Activated CD8-positive, alpha-beta memory T cell treated with anti-CD3 and anti-CD28 coated beads, Interleukin-2, amount 50 U/mL, for 1 hour (primary cell): Measurements from ENCODE around the gene SETD1A.

Source experiments
- DNase-seq: peaks from one replicate; pipeline ENCODE4 v3.0.0-alpha.2; 2020; ENCODE audit errors: extremely low read depth

The SETD1A gene

GRCh38 chr16:30953511-30954124, 3.9 kb upstream of the SETD1A start:
- no peak for DNase-seq

GRCh38 chr16:30954993-30955392, 2.6 kb upstream of the SETD1A start:
- DNase-seq: no peak

- DNase-seq: peak; percentile 81
These were observed 726 bp upstream of the SETD1A start for GRCh38 chr16:30956601-30957455.

GRCh38 chr16:30958175-30959079, 873 bp downstream of the SETD1A start:
- DNase-seq: no peak

- no peak for DNase-seq
These were observed 3.8 kb downstream of the SETD1A start for GRCh38 chr16:30961384-30961783.

- DNase-seq: no peak
These were observed 6.5 kb downstream of the SETD1A start for GRCh38 chr16:30963925-30964511.

GRCh38 chr16:30964574-30965226, 7.1 kb downstream of the SETD1A start:
- no peak for DNase-seq

GRCh38 chr16:30965436-30965835, 7.9 kb downstream of the SETD1A start:
- no peak for DNase-seq

GRCh38 chr16:30966033-30966619, 8.6 kb downstream of the SETD1A start:
- DNase-seq: no peak

GRCh38 chr16:30967795-30968194, 10.2 kb downstream of the SETD1A start:
- no peak for DNase-seq

GRCh38 chr16:30969246-30969842, 11.8 kb downstream of the SETD1A start:
- no peak for DNase-seq

GRCh38 chr16:30971298-30971697, 13.7 kb downstream of the SETD1A start:
- DNase-seq: no peak

GRCh38 chr16:30972872-30973271, 15.3 kb downstream of the SETD1A start:
- no peak for DNase-seq

GRCh38 chr16:30974348-30974747, 16.8 kb downstream of the SETD1A start:
- DNase-seq: no peak

- DNase-seq: no peak
These were observed 18.9 kb downstream of the SETD1A start for GRCh38 chr16:30976486-30976885.

GRCh38 chr16:30977502-30977901, 19.9 kb downstream of the SETD1A start:
- DNase-seq: no peak

GRCh38 chr16:30979170-30980022, 21.8 kb downstream of the SETD1A start:
- DNase-seq: no peak

GRCh38 chr16:30980023-30980371, 22.4 kb downstream of the SETD1A start:
- no peak for DNase-seq

- no peak for DNase-seq
These were observed 22.9 kb downstream of the SETD1A start for GRCh38 chr16:30980434-30980833.

GRCh38 chr16:30980959-30981358, 23.4 kb downstream of the SETD1A start:
- no peak for DNase-seq
